B cell (primary cell): Measurements from ENCODE around the gene C1orf174. TPM values are rescaled to one million over a fixed set of nuclear protein-coding genes. Genes with fewer than 3 reads are reported as not detected.

Experiments used
- ATAC-seq: fragments of 200-7000 bp; cut with Tn5 transposase; one replicate; pipeline ENCODE4 v1.10.0; 2021; ENCODE audit warnings: low read depth, mild to moderate bottlenecking, moderate number of reproducible peaks, moderate library complexity
- CTCF ChIA-PET: fragments of 350-600 bp; sonication (Branson Sonifier 250); formaldehyde crosslinking; loops from one replicate; lab custom pipeline; 2021; ENCODE audit warnings: antibody characterized with exemption, inconsistent platforms; lab: Charles Lee
- POLR2A ChIA-PET: fragments of 350-600 bp; sonication (Branson Sonifier 250); formaldehyde crosslinking; loops from one replicate; lab custom pipeline; 2021; ENCODE audit warnings: antibody characterized with exemption; lab: Charles Lee
- DNase-seq: peaks from one replicate; pipeline ENCODE4 v3.0.0; 2013
- H2AFZ ChIP-seq: 2 replicates; pipeline ENCODE4 v1.6.1; 2012; ENCODE audit warnings: mild to moderate bottlenecking, low read depth, low read length; ENCODE audit not compliant: insufficient read depth, poor library complexity, severe bottlenecking
- H3K27ac ChIP-seq, 2 donors: 1 replicate in 1 of 2; 2 replicates in 1 of 2; pipeline ENCODE4 v1.5.1; 2012 to 2013; ENCODE audit warnings: low read length in 2 of 2, mild to moderate bottlenecking in 2 of 2, moderate library complexity in 1 of 2
- H3K27me3 ChIP-seq, 4 experiments: fragments of 200-600 bp in 1 of 4; sonication (generic) in 1 of 4; replicated peaks in 1 of 4; 1 replicate in 2 of 4; 2 replicates in 2 of 4; pipeline versions ENCODE4 v1.6.1 to v1.7.0; 2013 to 2016; ENCODE audit warnings: low read length in 3 of 4, mild to moderate bottlenecking in 2 of 4, mixed read lengths in 1 of 4, moderate library complexity in 1 of 4; ENCODE audit not compliant: insufficient read depth in 4 of 4, control insufficient read depth in 3 of 4; ENCODE audit errors: control extremely low read depth in 1 of 4
- H3K36me3 ChIP-seq, 2 experiments: replicated peaks in 1 of 2; 1 replicate in 1 of 2; 2 replicates in 1 of 2; pipeline versions ENCODE4 v1.6.1 to v1.7.1; 2013; ENCODE audit warnings: low read length in 1 of 2; ENCODE audit not compliant: insufficient read depth in 2 of 2, control insufficient read depth in 1 of 2; ENCODE audit errors: control extremely low read depth in 1 of 2, extremely low read depth in 1 of 2
- H3K4me1 ChIP-seq, 2 donors: fragments of 200-600 bp in 1 of 2; sonication (generic) in 1 of 2; 1 replicate in 1 of 2; 2 replicates in 1 of 2; pipeline versions ENCODE4 v1.5.1 to v1.6.1; 2013 to 2017; ENCODE audit warnings: low read length in 2 of 2; ENCODE audit not compliant: control insufficient read depth in 2 of 2, insufficient read depth in 2 of 2
- H3K4me2 ChIP-seq: replicated peaks from 2 replicates; pipeline ENCODE3; 2012; ENCODE audit warnings: mild to moderate bottlenecking, low read depth, low read length; ENCODE audit not compliant: poor library complexity, severe bottlenecking
- H3K4me3 ChIP-seq, 5 experiments: fragments of 200-600 bp in 1 of 5; sonication (generic) in 1 of 5; 1 replicate in 3 of 5; 2 replicates in 2 of 5; pipeline versions ENCODE4 v1.5.1 to v1.7.0; 2011 to 2016; ENCODE audit warnings: low read length in 4 of 5, mild to moderate bottlenecking in 4 of 5, low read depth in 2 of 5, control low read depth in 1 of 5, moderate library complexity in 1 of 5; ENCODE audit not compliant: insufficient read depth in 1 of 5; ENCODE audit errors: control extremely low read depth in 1 of 5, extremely low read depth in 1 of 5
- H3K79me2 ChIP-seq: fragments of 200-600 bp; sonication (generic); one replicate; pipeline ENCODE4 v1.6.0; 2016; ENCODE audit warnings: low read length; ENCODE audit not compliant: control insufficient read depth, insufficient read depth
- H3K9ac ChIP-seq: fragments of 200-600 bp; sonication (generic); 2 replicates; pipeline ENCODE4 v1.6.1; 2017; ENCODE audit warnings: mild to moderate bottlenecking, low read length, moderate library complexity
- H3K9me3 ChIP-seq, 3 donors: one replicate each; pipeline versions ENCODE4 v1.6.1 to v1.7.1; 2013; ENCODE audit warnings: low read length in 2 of 3; ENCODE audit not compliant: control insufficient read depth in 2 of 3, insufficient read depth in 1 of 3; ENCODE audit errors: control extremely low read depth in 1 of 3
- H4K20me1 ChIP-seq: 2 replicates; pipeline ENCODE4 v1.6.0; 2012; ENCODE audit warnings: mild to moderate bottlenecking, low read length; ENCODE audit not compliant: insufficient read depth, control insufficient read depth, poor library complexity, severe bottlenecking
- H3K27ac Mint-ChIP-seq: one replicate; pipeline ENCODE4 v1.8.0; 2021; ENCODE audit warnings: mixed read lengths
- H3K27me3 Mint-ChIP-seq: one replicate; pipeline ENCODE4 v1.8.0; 2021; ENCODE audit warnings: mixed read lengths
- H3K4me1 Mint-ChIP-seq: one replicate; pipeline ENCODE4 v1.8.0; 2021; ENCODE audit warnings: mixed read lengths
- H3K4me3 Mint-ChIP-seq: one replicate; pipeline ENCODE4 v1.8.0; 2021; ENCODE audit warnings: mixed read lengths
- H3K9me3 Mint-ChIP-seq: one replicate; pipeline ENCODE4 v1.8.0; 2022; ENCODE audit warnings: mixed read lengths; ENCODE audit not compliant: insufficient read depth
- EZH2 ChIP-seq: IDR thresholded peaks from 2 replicates; pipeline ENCODE4 v1.6.1; 2012; ENCODE audit warnings: borderline replicate concordance, low read depth, mild to moderate bottlenecking, moderate library complexity, low read length; ENCODE audit not compliant: insufficient read depth, poor library complexity, severe bottlenecking
- WGBS: methylation state at CpG from one replicate; pipeline ENCODE4 v1.1.5; 2013; ENCODE audit warnings: missing lambda C conversion rate; ENCODE audit not compliant: insufficient coverage; 5-methylcytosine and 5-hydroxymethylcytosine counted together
- intact Hi-C: fragments of 100-400 bp; cut with micrococcal nuclease; formaldehyde crosslinking; loops from one replicate; pipeline ENCODE4 v1.10.0; 2022
- polyA plus RNA-seq: library from polyadenylated mRNA; depleted of rRNA; stranded (reverse); fragments of >200 nt; gene quantifications from 2 replicates; pipeline ENCODE4 v1.2.3, GENCODE V29; 2012
- total RNA-seq, 2 donors: library from RNA; stranded (reverse); fragments of 120-200 nt in 1 of 2; gene quantifications; 1 replicate in 1 of 2; 2 replicates in 1 of 2; pipeline versions ENCODE4 v1.2.3 to v1.2.4, GENCODE V29; 2013 to 2022
- TF ChIP-seq, protein P1 (sequence below): fragments of 200-600 bp; IDR thresholded peaks from one replicate; pipeline ENCODE4 v1.8.0; 2022; ENCODE audit warnings: antibody characterized with exemption, mild to moderate bottlenecking

Gene C1orf174
- total and polyA plus RNA-seq, 2 donors (not counting 1 experiment from before 2014, with no cell fraction given), result 33.2 to 49.8 TPM

DNA sequence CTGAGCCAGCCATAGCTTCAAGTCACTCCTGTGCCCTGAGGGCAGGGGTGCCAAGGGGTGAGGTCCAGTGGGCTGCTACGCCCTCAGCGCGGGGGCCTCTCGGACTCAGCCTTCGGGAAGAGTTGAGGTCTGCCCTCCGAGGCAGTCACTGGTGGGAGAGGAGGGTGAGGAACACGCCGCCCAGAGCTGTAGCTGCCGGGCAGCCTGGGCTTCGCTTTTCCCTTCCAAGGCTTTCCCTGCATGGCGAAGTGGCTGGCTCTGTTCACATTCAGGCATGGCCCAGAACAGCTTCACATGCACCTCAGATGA is 43.0 kb upstream of the C1orf174 start:
- Mint-ChIP-seq H3K4me1 (no peaks in the 10 kb centered on the region), H3K27me3 (peaks cover 10% of the 10 kb centered on the region), H3K4me3 (no peak overlapping the region), H3K9me3 (peaks cover 4% of the 10 kb centered on the region), H3K27ac (no peak overlapping the region)
- H3K9ac ChIP-seq, result no peak overlapping the region
- H4K20me1 ChIP-seq, result no peaks in the 10 kb centered on the region
- 92% methylated on average over 9 of the region's 11 CpGs for WGBS
- no peak for DNase-seq
- intact Hi-C loops, result no loop called here
- CTCF ChIA-PET, result no interaction called here
- H3K4me1 ChIP-seq, result no peaks in the 10 kb centered on the region
- no peak for TF ChIP-seq EZH2
- TF ChIP-seq, protein P1, sequence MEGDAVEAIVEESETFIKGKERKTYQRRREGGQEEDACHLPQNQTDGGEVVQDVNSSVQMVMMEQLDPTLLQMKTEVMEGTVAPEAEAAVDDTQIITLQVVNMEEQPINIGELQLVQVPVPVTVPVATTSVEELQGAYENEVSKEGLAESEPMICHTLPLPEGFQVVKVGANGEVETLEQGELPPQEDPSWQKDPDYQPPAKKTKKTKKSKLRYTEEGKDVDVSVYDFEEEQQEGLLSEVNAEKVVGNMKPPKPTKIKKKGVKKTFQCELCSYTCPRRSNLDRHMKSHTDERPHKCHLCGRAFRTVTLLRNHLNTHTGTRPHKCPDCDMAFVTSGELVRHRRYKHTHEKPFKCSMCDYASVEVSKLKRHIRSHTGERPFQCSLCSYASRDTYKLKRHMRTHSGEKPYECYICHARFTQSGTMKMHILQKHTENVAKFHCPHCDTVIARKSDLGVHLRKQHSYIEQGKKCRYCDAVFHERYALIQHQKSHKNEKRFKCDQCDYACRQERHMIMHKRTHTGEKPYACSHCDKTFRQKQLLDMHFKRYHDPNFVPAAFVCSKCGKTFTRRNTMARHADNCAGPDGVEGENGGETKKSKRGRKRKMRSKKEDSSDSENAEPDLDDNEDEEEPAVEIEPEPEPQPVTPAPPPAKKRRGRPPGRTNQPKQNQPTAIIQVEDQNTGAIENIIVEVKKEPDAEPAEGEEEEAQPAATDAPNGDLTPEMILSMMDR, result no peak
- H3K79me2 ChIP-seq, result no peaks in the 10 kb centered on the region
- H3K4me2 ChIP-seq, result no peak overlapping the region
- H3K4me3 ChIP-seq, result no peak overlapping the region
- H3K27ac ChIP-seq, result no peak overlapping the region
- no peak overlapping the region for H2AFZ ChIP-seq
- peaks cover 0 to 23% (median 0%) of the 10 kb centered on the region in 3 donors for H3K9me3 ChIP-seq
- ATAC-seq, result no peak
- POLR2A ChIA-PET, result no interaction called here
- H3K27me3 ChIP-seq, result no peaks in the 10 kb centered on the region
- H3K36me3 ChIP-seq, result no peaks in the 10 kb centered on the region

DNA sequence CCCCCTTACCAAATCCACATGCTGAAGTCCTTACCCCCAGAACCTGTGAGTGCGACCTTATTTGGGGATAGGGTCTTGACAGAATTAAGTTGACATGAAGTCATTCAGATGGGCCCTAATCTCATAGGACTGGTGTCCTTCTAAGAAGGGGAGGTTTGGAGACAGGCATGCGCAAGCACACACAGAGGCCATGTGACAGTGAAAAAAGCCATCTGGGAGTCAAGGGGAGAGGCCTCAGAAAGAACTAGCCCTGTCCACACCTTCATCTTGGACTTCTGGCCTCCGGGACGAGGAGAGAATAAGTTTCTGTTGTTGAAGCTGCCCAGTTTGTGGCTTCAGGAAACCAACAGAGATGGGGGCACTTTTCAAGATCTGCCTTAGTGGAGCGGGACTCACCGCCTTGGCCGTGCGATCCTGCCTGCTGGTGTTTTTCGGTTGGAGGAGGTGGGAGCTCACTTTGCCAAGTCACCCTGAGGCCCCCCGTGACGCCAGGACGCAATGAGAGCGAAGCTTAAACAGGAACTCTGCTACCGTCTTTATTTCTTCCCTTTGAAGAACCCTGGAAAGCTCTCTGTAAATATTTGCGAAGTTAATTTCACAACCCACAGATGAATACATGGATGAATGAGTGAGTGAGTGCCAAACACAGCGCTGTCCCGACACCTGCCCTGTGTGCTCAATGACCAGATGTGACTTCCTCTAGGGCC is 42.5 kb upstream of the C1orf174 start:
- Histone ChIP-seq H3K79me2 (no peaks in the 10 kb centered on the region), H3K9ac (no peak overlapping the region), H3K4me2 (no peak overlapping the region), H3K27me3 (no peaks in the 10 kb centered on the region), H3K4me3 (no peak overlapping the region), H2AFZ (no peak overlapping the region), H3K27ac (no peak overlapping the region), H3K9me3 (peaks cover 0 to 22% (median 0%) of the 10 kb centered on the region in 3 donors), H4K20me1 (no peaks in the 10 kb centered on the region), H3K4me1 (no peaks in the 10 kb centered on the region), H3K36me3 (no peaks in the 10 kb centered on the region)
- POLR2A ChIA-PET, result no interaction called here
- WGBS, result 90% methylated on average over 9 of the region's 17 CpGs
- no peaks in the 10 kb centered on the region for H3K4me1 Mint-ChIP-seq
- intact Hi-C loops, result no loop called here
- no peak overlapping the region for H3K4me3 Mint-ChIP-seq
- no peak for ATAC-seq
- TF ChIP-seq EZH2, result no peak
- TF ChIP-seq, protein P1, result no peak
- no peak for DNase-seq
- H3K9me3 Mint-ChIP-seq, result peaks cover 4% of the 10 kb centered on the region
- H3K27ac Mint-ChIP-seq, result no peak overlapping the region
- CTCF ChIA-PET, result no interaction called here
- peaks cover 10% of the 10 kb centered on the region for H3K27me3 Mint-ChIP-seq
